OCI-LY1 (cell line): Measurements from ENCODE around the gene CELF4.

ENCODE experiments used
- H2AFZ ChIP-seq: fragments of 200-600 bp; sonication (generic), shearing (Covaris generic); 2 replicates; pipeline ENCODE4 v1.6.0; 2014; ENCODE audit warnings: antibody characterized with exemption, mild to moderate bottlenecking, low read length
- H3F3A ChIP-seq: fragments of 200-600 bp; sonication (generic), shearing (Covaris generic); 2 replicates; pipeline ENCODE4 v1.6.0; 2014; ENCODE audit warnings: mild to moderate bottlenecking, antibody characterized with exemption, low read length, moderate library complexity; ENCODE audit not compliant: insufficient read depth
- H3K27ac ChIP-seq: fragments of 200-600 bp; sonication (generic); 2 replicates; pipeline ENCODE4 v1.5.1; 2014; ENCODE audit warnings: low read length, mixed run types, mild to moderate bottlenecking, low read depth; ENCODE audit not compliant: poor library complexity, severe bottlenecking
- H3K27me3 ChIP-seq: fragments of 200-600 bp; sonication (generic); 2 replicates; pipeline ENCODE4 v1.6.0; 2014; ENCODE audit warnings: antibody characterized with exemption, mild to moderate bottlenecking, low read length, moderate library complexity; ENCODE audit not compliant: insufficient read depth
- H3K36me3 ChIP-seq: fragments of 200-600 bp; sonication (generic); 2 replicates; pipeline ENCODE4 v1.6.1; 2014; ENCODE audit warnings: mild to moderate bottlenecking, antibody characterized with exemption, low read length, moderate library complexity, mixed read lengths; ENCODE audit not compliant: insufficient read depth
- H3K4me1 ChIP-seq: fragments of 200-600 bp; sonication (generic); 2 replicates; pipeline ENCODE4 v1.5.1; 2014; ENCODE audit warnings: mild to moderate bottlenecking, low read length, moderate library complexity; ENCODE audit not compliant: insufficient read depth, severe bottlenecking
- H3K4me2 ChIP-seq: fragments of 200-600 bp; sonication (generic), shearing (Covaris generic); 2 replicates; pipeline ENCODE4 v1.6.1; 2014; ENCODE audit warnings: low read length
- H3K4me3 ChIP-seq: fragments of 200-600 bp; sonication (generic); 2 replicates; pipeline ENCODE4 v1.5.1; 2014; ENCODE audit warnings: low read length, low read depth, mild to moderate bottlenecking, mixed read lengths; ENCODE audit not compliant: poor library complexity, severe bottlenecking
- H3K79me2 ChIP-seq: fragments of 200-600 bp; shearing (Covaris generic); 2 replicates; pipeline ENCODE4 v1.6.1; 2016; ENCODE audit warnings: mixed run types, low read length, mixed read lengths; ENCODE audit not compliant: insufficient read depth
- H3K9ac ChIP-seq: fragments of 200-600 bp; sonication (generic), shearing (Covaris generic); 2 replicates; pipeline ENCODE4 v1.6.1; 2014; ENCODE audit warnings: mild to moderate bottlenecking, low read length, mixed read lengths
- H3K9me2 ChIP-seq: fragments of 200-600 bp; sonication (generic), shearing (Covaris generic); 2 replicates; pipeline ENCODE4 v1.6.1; 2014; ENCODE audit warnings: low read depth, mild to moderate bottlenecking, low read length, mixed read lengths
- H3K9me3 ChIP-seq: fragments of 200-600 bp; shearing (Covaris generic); 2 replicates; pipeline ENCODE4 v1.6.1; 2014; ENCODE audit warnings: low read length, mixed read lengths
- H4K20me1 ChIP-seq: fragments of 200-600 bp; sonication (generic), shearing (Covaris generic); 2 replicates; pipeline ENCODE4 v1.6.0; 2016; ENCODE audit warnings: mild to moderate bottlenecking, low read length; ENCODE audit not compliant: insufficient read depth
- EZH2 ChIP-seq: fragments of 200-600 bp; sonication (generic), shearing (Covaris generic); IDR thresholded peaks from 2 replicates; pipeline ENCODE4 v1.8.0; 2017; ENCODE audit warnings: borderline replicate concordance, mixed run types, mild to moderate bottlenecking, antibody characterized with exemption, low read length, moderate library complexity, mixed read lengths
- TF ChIP-seq, protein P1 (sequence below): fragments of 200-600 bp; sonication (generic), shearing (Covaris generic); IDR thresholded peaks from 2 replicates; pipeline ENCODE4 v1.5.1; 2017; ENCODE audit warnings: mild to moderate bottlenecking, antibody characterized with exemption, low read length, moderate library complexity, mixed read lengths

Gene CELF4

DNA sequence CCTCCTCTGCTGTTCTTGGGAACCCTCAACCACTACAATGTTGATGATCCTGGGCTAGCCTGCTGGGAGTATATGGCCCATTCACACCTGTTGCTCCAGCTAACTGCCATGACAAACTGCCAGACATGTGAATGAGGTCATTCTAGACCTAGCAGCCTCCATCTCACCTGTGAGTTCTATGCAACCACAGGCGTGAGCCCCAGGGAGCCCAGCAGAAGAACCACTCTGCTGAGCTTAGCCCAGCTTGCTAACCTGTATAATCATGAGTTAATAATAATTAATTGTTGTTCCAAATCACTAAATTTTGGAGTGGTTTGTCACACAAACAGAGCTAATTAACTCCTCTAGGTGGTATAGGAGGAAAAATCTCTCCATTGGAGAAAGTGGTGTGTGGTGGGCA lies 24.7 kb upstream of the CELF4 start:
- no peaks in the 10 kb centered on the region for H3F3A ChIP-seq
- H3K4me1 ChIP-seq = no peaks in the 10 kb centered on the region
- no peak overlapping the region for H3K9ac ChIP-seq
- H3K79me2 ChIP-seq = no peaks in the 10 kb centered on the region
- no peaks in the 10 kb centered on the region for H3K36me3 ChIP-seq
- H2AFZ ChIP-seq = no peak overlapping the region
- no peak overlapping the region for H3K27ac ChIP-seq
- no peaks in the 10 kb centered on the region for H3K9me2 ChIP-seq
- no peaks in the 10 kb centered on the region for H4K20me1 ChIP-seq
- H3K4me2 ChIP-seq = no peak overlapping the region
- TF ChIP-seq EZH2 = no peak
- TF ChIP-seq, protein P1, sequence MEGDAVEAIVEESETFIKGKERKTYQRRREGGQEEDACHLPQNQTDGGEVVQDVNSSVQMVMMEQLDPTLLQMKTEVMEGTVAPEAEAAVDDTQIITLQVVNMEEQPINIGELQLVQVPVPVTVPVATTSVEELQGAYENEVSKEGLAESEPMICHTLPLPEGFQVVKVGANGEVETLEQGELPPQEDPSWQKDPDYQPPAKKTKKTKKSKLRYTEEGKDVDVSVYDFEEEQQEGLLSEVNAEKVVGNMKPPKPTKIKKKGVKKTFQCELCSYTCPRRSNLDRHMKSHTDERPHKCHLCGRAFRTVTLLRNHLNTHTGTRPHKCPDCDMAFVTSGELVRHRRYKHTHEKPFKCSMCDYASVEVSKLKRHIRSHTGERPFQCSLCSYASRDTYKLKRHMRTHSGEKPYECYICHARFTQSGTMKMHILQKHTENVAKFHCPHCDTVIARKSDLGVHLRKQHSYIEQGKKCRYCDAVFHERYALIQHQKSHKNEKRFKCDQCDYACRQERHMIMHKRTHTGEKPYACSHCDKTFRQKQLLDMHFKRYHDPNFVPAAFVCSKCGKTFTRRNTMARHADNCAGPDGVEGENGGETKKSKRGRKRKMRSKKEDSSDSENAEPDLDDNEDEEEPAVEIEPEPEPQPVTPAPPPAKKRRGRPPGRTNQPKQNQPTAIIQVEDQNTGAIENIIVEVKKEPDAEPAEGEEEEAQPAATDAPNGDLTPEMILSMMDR = no peak
- no peak overlapping the region for H3K4me3 ChIP-seq
- H3K27me3 ChIP-seq = no peaks in the 10 kb centered on the region
- H3K9me3 ChIP-seq = no peaks in the 10 kb centered on the region

DNA sequence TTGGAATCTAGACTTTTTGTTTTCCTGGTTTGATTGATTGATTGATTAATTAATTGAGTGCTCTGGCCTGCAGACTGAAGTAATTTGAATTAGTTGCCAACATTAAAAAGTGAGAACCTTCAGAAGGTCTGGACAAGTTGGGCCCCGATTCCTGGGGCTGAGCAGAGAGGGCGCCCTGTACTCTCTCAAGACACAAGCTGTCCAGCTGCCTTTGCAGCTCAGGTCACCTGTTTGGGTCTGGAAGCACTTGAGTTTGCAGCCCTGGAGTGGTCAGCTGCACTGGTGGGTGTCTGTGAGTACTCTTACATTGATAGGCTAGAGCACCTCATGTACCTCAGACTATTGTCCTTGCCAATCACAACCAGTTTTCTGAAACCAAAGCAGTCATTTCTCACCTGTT lies 22.7 kb upstream of the CELF4 start:
- Histone ChIP-seq H3F3A (no peaks in the 10 kb centered on the region), H3K27me3 (no peaks in the 10 kb centered on the region), H3K4me3 (no peak overlapping the region), H3K9me2 (no peaks in the 10 kb centered on the region), H3K9ac (no peak overlapping the region), H3K9me3 (no peaks in the 10 kb centered on the region), H3K36me3 (no peaks in the 10 kb centered on the region), H4K20me1 (no peaks in the 10 kb centered on the region), H3K27ac (no peak overlapping the region), H3K4me1 (no peaks in the 10 kb centered on the region), H2AFZ (no peak overlapping the region), H3K79me2 (no peaks in the 10 kb centered on the region), H3K4me2 (no peak overlapping the region)
- TF ChIP-seq EZH2 = no peak
- TF ChIP-seq, protein P1 = no peak

DNA sequence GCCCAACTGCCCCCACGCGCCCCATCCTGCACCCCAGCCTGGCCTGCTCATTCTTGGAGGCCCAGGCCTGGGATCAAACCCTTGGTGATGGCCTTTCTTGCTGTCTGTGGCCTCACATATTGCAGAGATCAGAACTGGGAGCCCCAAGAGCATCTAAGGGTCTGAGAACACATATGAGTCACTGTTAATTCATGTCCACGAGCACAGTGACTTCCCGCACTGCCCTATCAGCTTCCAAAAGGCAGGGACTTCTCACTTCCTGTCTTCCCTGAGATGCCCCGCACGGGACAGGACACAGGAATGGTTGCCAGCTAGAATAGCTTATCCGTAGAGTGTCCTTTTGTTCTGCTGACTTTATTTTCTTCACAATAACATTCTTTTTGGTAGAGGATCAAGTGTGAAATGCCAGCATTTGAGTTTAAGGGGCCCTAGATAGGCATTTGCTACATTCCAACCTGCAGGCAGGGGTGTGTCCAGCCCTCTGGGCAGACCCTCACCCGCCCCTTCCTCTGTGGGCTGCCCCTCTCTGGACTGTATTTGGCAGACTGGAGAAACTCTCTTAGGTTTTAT lies 21.1 kb upstream of the CELF4 start:
- Histone ChIP-seq H3K9me2 (no peaks in the 10 kb centered on the region), H3K9me3 (no peaks in the 10 kb centered on the region), H3K27me3 (no peaks in the 10 kb centered on the region), H3K36me3 (no peaks in the 10 kb centered on the region), H3K4me3 (no peak overlapping the region), H3K27ac (no peak overlapping the region), H2AFZ (no peak overlapping the region), H3K4me2 (no peak overlapping the region), H4K20me1 (no peaks in the 10 kb centered on the region), H3K9ac (no peak overlapping the region), H3K79me2 (no peaks in the 10 kb centered on the region), H3K4me1 (no peaks in the 10 kb centered on the region), H3F3A (no peaks in the 10 kb centered on the region)
- TF ChIP-seq EZH2 = no peak
- TF ChIP-seq, protein P1 = no peak
